Measurements from ENCODE around the gene KPTN. TPM values are rescaled to one million over a fixed set of nuclear protein-coding genes. Genes with fewer than 3 reads are reported as not detected.
A peak's percentile ranks its signal among the peaks of the same experiment; 100 is the strongest.

KPTN gene
- total RNA-seq, 4 donors from 2014 or later: 3.5 to 9.0 (median 5.9) TPM

DNA sequence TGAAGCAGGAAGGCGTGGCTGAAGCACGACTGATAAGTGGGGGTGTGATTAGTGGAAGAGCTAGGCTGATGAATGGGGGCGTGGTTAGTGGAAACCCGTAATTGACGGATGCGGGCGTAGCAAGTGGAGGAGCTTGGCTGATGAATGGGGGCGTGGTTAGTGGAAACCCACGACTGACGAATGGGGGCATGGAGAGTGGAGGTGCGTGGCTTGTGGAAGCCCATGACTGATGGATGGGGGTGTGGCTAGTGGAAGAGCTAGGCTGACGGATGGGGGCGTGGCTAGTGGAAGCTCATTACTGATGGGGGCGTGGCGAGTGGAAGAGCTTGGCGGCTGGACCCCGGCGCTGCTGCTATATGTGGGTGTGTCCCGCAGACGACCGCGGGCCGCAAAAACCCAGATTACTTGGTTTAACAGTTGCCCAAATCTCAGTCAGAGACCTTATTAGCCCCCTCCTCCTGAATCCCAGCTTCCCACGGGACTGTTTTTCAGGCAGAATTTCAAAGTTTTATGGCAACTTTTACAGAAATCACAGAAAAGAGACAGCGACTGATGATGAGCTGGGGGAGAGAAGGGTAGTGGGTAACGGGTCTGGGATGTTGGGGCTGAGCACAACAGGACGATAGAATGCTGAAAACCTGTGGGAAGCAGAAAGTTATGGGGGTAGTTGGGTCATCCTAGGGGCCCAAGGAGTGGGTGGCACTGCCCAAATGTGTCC, 55.7 kb downstream of the KPTN start:
- TF ChIP-seq, protein P1, sequence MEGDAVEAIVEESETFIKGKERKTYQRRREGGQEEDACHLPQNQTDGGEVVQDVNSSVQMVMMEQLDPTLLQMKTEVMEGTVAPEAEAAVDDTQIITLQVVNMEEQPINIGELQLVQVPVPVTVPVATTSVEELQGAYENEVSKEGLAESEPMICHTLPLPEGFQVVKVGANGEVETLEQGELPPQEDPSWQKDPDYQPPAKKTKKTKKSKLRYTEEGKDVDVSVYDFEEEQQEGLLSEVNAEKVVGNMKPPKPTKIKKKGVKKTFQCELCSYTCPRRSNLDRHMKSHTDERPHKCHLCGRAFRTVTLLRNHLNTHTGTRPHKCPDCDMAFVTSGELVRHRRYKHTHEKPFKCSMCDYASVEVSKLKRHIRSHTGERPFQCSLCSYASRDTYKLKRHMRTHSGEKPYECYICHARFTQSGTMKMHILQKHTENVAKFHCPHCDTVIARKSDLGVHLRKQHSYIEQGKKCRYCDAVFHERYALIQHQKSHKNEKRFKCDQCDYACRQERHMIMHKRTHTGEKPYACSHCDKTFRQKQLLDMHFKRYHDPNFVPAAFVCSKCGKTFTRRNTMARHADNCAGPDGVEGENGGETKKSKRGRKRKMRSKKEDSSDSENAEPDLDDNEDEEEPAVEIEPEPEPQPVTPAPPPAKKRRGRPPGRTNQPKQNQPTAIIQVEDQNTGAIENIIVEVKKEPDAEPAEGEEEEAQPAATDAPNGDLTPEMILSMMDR (IDR thresholded peaks at IDR 0.05): no peak
- no peak for TF ChIP-seq POLR2A (IDR thresholded peaks at IDR 0.05)
- WGBS, 2 donors: 1% methylated on average over 27 of the region's 27 CpGs
- peak; percentile 77 to 96 for DNase-seq (ENCODE audit: low spot score in 2 of 2)
- H3K4me3 ChIP-seq (ENCODE audit: low read depth, poor library complexity, severe bottlenecking): no peak overlapping the region
- intact Hi-C loops (cut with DNase I; ENCODE audit: low total_unique reads): no loop called here

DNA sequence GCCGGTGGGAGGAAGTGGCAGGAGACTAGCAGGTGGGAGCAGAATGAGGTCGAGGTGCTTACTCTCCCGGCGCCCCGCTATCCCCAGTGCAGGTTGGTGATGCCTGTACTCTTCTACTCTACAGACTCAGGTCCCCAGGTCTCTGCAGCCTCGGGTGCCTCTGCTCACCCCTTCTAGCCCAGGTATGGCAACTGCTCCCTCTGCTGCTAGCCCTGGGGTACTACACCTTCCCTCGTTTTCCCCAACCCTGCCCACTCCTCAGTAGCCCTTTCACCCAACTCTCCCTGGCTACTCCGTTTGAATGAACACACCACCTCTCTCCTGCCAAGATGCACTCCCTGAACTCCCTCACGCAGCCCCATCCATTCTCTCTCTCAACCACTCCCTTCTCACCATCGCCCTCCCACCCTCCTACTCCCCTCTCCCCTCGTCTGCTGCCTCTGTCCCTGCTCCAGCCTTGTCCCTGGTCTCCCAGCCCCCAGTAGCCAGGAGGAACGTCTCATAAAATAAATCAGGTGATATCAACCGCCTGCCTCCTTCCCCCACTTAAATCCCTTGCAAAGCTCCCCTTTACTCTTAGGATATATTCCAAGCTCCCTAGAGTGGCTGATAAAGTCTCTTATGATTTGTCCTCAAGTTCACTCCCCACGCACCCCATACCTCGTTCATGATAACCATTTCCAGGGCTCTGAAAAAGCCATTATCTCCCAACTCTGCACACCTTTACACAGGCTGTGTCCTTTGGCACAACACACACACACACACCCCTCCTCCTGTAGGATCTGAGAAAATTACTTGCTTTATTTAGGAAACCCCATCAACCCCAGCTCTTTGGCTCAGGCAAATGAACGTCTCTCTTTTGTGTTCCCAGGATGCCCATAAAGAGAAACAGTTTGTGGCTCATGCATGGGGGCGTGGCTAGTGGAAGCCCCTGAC, 56.5 kb downstream of the KPTN start:
- intact Hi-C loops (cut with DNase I; ENCODE audit: low total_unique reads): no loop called here
- H3K4me3 ChIP-seq (ENCODE audit: low read depth, poor library complexity, severe bottlenecking): no peak overlapping the region
- 8 to 10% methylated on average over 17 of the region's 17 CpGs for WGBS, 2 donors
- TF ChIP-seq, protein P1 (IDR thresholded peaks at IDR 0.05): peak in 1 of 3 donors; percentile 79
- TF ChIP-seq POLR2A (IDR thresholded peaks at IDR 0.05): no peak
- DNase-seq (ENCODE audit: low spot score in 2 of 2): peak in 1 of 2 donors; percentile 91

Other genes with a start within 250 kb of the KPTN start
- gene CCDC9, start 227.7 kb downstream of the KPTN start, total RNA-seq: 10 to 100 TPM; 26.4 to 46.6 (median 33.7) TPM
- 10 to 100 TPM in 1 of 4 donors, 1 to 10 TPM in 3; 6.0 to 13.6 (median 8.2) TPM for gene INAFM1, start 209.3 kb downstream of the KPTN start, total RNA-seq
- 1 to 10 TPM; 1.1 to 3.7 (median 2.0) TPM for gene C5AR1, start 174.4 kb downstream of the KPTN start, total RNA-seq
- 1 to 10 TPM in 3 of 4 donors, under 1 TPM in 1; 0.91 to 3.5 (median 1.7) TPM for gene C5AR2, start 152.0 kb downstream of the KPTN start, total RNA-seq
- 10 to 100 TPM; 11.1 to 28.7 (median 18.9) TPM for gene DHX34, start 134.9 kb downstream of the KPTN start, total RNA-seq
- 1 to 10 TPM; 1.9 to 8.5 (median 4.6) TPM for gene MEIS3, start 64.7 kb downstream of the KPTN start, total RNA-seq
- gene SLC8A2, start 12.3 kb downstream of the KPTN start, total RNA-seq: 1 to 10 TPM in 2 of 4 donors, under 1 TPM in 1, not detected in 1; 0.38 to 2.3 (median 1.6) TPM
- gene NAPA, start 30.8 kb upstream of the KPTN start, total RNA-seq: 100 to 1,000 TPM; 182 to 344 (median 221) TPM
- gene ZNF541, start 88.9 kb upstream of the KPTN start, total RNA-seq: 1 to 10 TPM in 1 of 4 donors, under 1 TPM in 2, not detected in 1; 0.08 to 1.5 (median 0.69) TPM
- 10 to 100 TPM; 12.5 to 25.4 (median 18.4) TPM for gene BICRA, start 124.9 kb upstream of the KPTN start, total RNA-seq
- gene EHD2, start 229.2 kb upstream of the KPTN start, total RNA-seq: 10 to 100 TPM; 49.4 to 89.4 (median 66.0) TPM

Measured in lower leg skin (tissue), 4 donors.